ENCODE measurements around the gene SH3TC2. TPM values are rescaled to one million over a fixed set of nuclear protein-coding genes. Genes with fewer than 3 reads are reported as not detected.
"Not testable (repeated sequence)": the region's sequence is repeated elsewhere in the genome, so short reads cannot be mapped to it uniquely, and the experiment has no call there.

The SH3TC2 gene
- total RNA-seq, result 0.43 TPM

- ATAC-seq (peak; percentile 45), DNase-seq (ENCODE audit: low spot score) (no peak)
Observed at GRCh38 chr5:149063017-149063687, at the start of gene SH3TC2. Gene SH3TC2, minus strand, starts transcription at chr5:149063062. Its CDS starts 40 bp downstream, at chr5:149063022.

- ATAC-seq (no peak), DNase-seq (ENCODE audit: low spot score) (no peak)
Observed at GRCh38 chr5:149110406-149110805, 47.5 kb upstream of the SH3TC2 start.

GRCh38 chr5:149108651-149109280 is 45.9 kb upstream of the SH3TC2 start:
- DNase-seq (ENCODE audit: low spot score), result no peak

GRCh38 chr5:149100331-149100730 is 37.5 kb upstream of the SH3TC2 start:
- DNase-seq (ENCODE audit: low spot score) (no peak), ATAC-seq (no peak)

More at GRCh38 chr5:149108651-149109280, 45.9 kb upstream of the SH3TC2 start:
- ATAC-seq, result no peak

- no peak for DNase-seq (ENCODE audit: low spot score)
- no peak for ATAC-seq
Observed at GRCh38 chr5:149099920-149100319, 37.1 kb upstream of the SH3TC2 start.

- ATAC-seq, result no peak
- no peak for DNase-seq (ENCODE audit: low spot score)
Observed at GRCh38 chr5:149094996-149095395, 32.1 kb upstream of the SH3TC2 start.

GRCh38 chr5:149093625-149094024 is 30.8 kb upstream of the SH3TC2 start:
- no peak for DNase-seq (ENCODE audit: low spot score)
- no peak for ATAC-seq

- ATAC-seq (no peak), DNase-seq (ENCODE audit: low spot score) (no peak)
Observed at GRCh38 chr5:149089796-149090195, 26.9 kb upstream of the SH3TC2 start.

GRCh38 chr5:149088686-149089085 is 25.8 kb upstream of the SH3TC2 start:
- ATAC-seq, result no peak
- DNase-seq (ENCODE audit: low spot score), result no peak

GRCh38 chr5:149083846-149084245 is 21.0 kb upstream of the SH3TC2 start:
- DNase-seq (ENCODE audit: low spot score), result no peak
- ATAC-seq, result no peak

GRCh38 chr5:149082271-149082670 is 19.4 kb upstream of the SH3TC2 start:
- no peak for DNase-seq (ENCODE audit: low spot score)
- ATAC-seq, result no peak

- DNase-seq (ENCODE audit: low spot score), result no peak
- ATAC-seq, result no peak
Observed at GRCh38 chr5:149080294-149080693, 17.4 kb upstream of the SH3TC2 start.

GRCh38 chr5:149079883-149080282 is 17.0 kb upstream of the SH3TC2 start:
- ATAC-seq, result no peak
- DNase-seq (ENCODE audit: low spot score), result no peak

- not testable (repeated sequence) for DNase-seq (ENCODE audit: low spot score); ATAC-seq
Observed at GRCh38 chr5:149074071-149074470, 11.2 kb upstream of the SH3TC2 start.

GRCh38 chr5:149073213-149073612 is 10.4 kb upstream of the SH3TC2 start:
- no peak for ATAC-seq

GRCh38 chr5:149072791-149073190 is 9.9 kb upstream of the SH3TC2 start:
- DNase-seq (ENCODE audit: low spot score), result no peak
- no peak for ATAC-seq

More at GRCh38 chr5:149073213-149073612, 10.4 kb upstream of the SH3TC2 start:
- no peak for DNase-seq (ENCODE audit: low spot score)

GRCh38 chr5:149072376-149072775 is 9.5 kb upstream of the SH3TC2 start:
- ATAC-seq (no peak), DNase-seq (ENCODE audit: low spot score) (no peak)

- DNase-seq (ENCODE audit: low spot score) (no peak), ATAC-seq (no peak)
Observed at GRCh38 chr5:149071756-149072155, 8.9 kb upstream of the SH3TC2 start.

GRCh38 chr5:149071216-149071615 is 8.4 kb upstream of the SH3TC2 start:
- DNase-seq (ENCODE audit: low spot score) (no peak), ATAC-seq (no peak)

GRCh38 chr5:149069711-149070110 is 6.8 kb upstream of the SH3TC2 start:
- DNase-seq (ENCODE audit: low spot score) (no peak), ATAC-seq (no peak)

- ATAC-seq, result no peak
- no peak for DNase-seq (ENCODE audit: low spot score)
Observed at GRCh38 chr5:149063896-149064478, 1.1 kb upstream of the SH3TC2 start.

- peak; percentile 74 for ATAC-seq
- no peak for DNase-seq (ENCODE audit: low spot score)
Observed at GRCh38 chr5:149062371-149063016, 368 bp downstream of the SH3TC2 start.

All from left lobe of liver (tissue), 2 donors.